SU-DHL-6 (cell line): Measurements from ENCODE around the gene ZC3H12C.

Experiments
- H2AFZ ChIP-seq: fragments of 200-600 bp; sonication (generic); 2 replicates; pipeline ENCODE4 v1.6.1; 2014; ENCODE audit warnings: low read depth, mild to moderate bottlenecking, moderate library complexity, mixed read lengths, antibody characterized with exemption, low read length; ENCODE audit not compliant: severe bottlenecking
- H3F3A ChIP-seq: fragments of 200-600 bp; shearing (Covaris generic); 2 replicates; pipeline ENCODE4 v1.6.0; 2016; ENCODE audit warnings: antibody characterized with exemption, mild to moderate bottlenecking; ENCODE audit not compliant: insufficient read depth
- H3K27ac ChIP-seq: fragments of 200-600 bp; sonication (generic); 2 replicates; pipeline ENCODE4 v1.5.1; 2016; ENCODE audit warnings: low read depth, mild to moderate bottlenecking, low read length, moderate library complexity, mixed read lengths
- H3K27me3 ChIP-seq: fragments of 200-600 bp; sonication (generic), shearing (Covaris generic); 2 replicates; pipeline ENCODE4 v1.6.0; 2014; ENCODE audit warnings: mild to moderate bottlenecking, low read length
- H3K36me3 ChIP-seq: fragments of 200-600 bp; sonication (generic); 2 replicates; pipeline ENCODE4 v1.6.1; 2014; ENCODE audit warnings: mild to moderate bottlenecking, low read length, mixed read lengths
- H3K4me2 ChIP-seq: fragments of 300-600, 200-600 bp; shearing (Covaris generic), sonication (generic); 2 replicates; pipeline ENCODE4 v1.6.0; 2014; ENCODE audit warnings: low read length, low read depth, mild to moderate bottlenecking; ENCODE audit not compliant: poor library complexity, severe bottlenecking
- H3K4me3 ChIP-seq: fragments of 200-600 bp; sonication (generic); 2 replicates; pipeline ENCODE4 v1.5.1; 2014; ENCODE audit warnings: antibody characterized with exemption, low read length, mild to moderate bottlenecking, mixed read lengths; ENCODE audit not compliant: insufficient read depth, poor library complexity, severe bottlenecking
- H3K79me2 ChIP-seq: fragments of 200-600 bp; sonication (generic); 2 replicates; pipeline ENCODE4 v1.6.1; 2014; ENCODE audit warnings: mild to moderate bottlenecking, low read length, moderate library complexity; ENCODE audit not compliant: insufficient read depth
- H3K9ac ChIP-seq: fragments of 200-600 bp; sonication (generic); 2 replicates; pipeline ENCODE4 v1.7.0; 2014; ENCODE audit warnings: mild to moderate bottlenecking, low read length
- H3K9me2 ChIP-seq: fragments of 200-600 bp; sonication (generic); replicated peaks from 2 replicates; pipeline ENCODE4 v1.6.1; 2014; ENCODE audit warnings: low read length; ENCODE audit not compliant: insufficient read depth
- H3K9me3 ChIP-seq: fragments of 200-600 bp; sonication (generic); 2 replicates; pipeline ENCODE4 v1.6.1; 2014; ENCODE audit warnings: low read length, mixed read lengths; ENCODE audit not compliant: insufficient read depth
- H4K20me1 ChIP-seq: fragments of 200-600 bp; sonication (generic); 2 replicates; pipeline ENCODE4 v1.6.1; 2014; ENCODE audit warnings: low read depth, mild to moderate bottlenecking, antibody characterized with exemption, low read length, moderate library complexity, mixed read lengths
- CTCF ChIP-seq: fragments of 200-600 bp; sonication (generic); IDR thresholded peaks from one replicate; pipeline ENCODE4 v1.5.1; 2017; ENCODE audit warnings: antibody characterized with exemption, mild to moderate bottlenecking, low read length, moderate library complexity; ENCODE audit not compliant: insufficient read depth, poor library complexity, severe bottlenecking
- EZH2phosphoT487 ChIP-seq: fragments of 200-600 bp; sonication (generic), shearing (Covaris generic); conservative IDR thresholded peaks from 2 replicates; pipeline ENCODE4 v1.6.1; 2018; ENCODE audit warnings: mild to moderate bottlenecking, antibody characterized with exemption, low read length, moderate library complexity, mixed read lengths

ZC3H12C gene

GRCh38 chr11:110075105-110075846 lies 17.9 kb upstream of the ZC3H12C start:
- Histone ChIP-seq H3K27me3 (no peaks in the 10 kb centered on the region), H2AFZ (no peak overlapping the region), H3K9ac (no peak overlapping the region), H3K79me2 (no peaks in the 10 kb centered on the region), H3F3A (no peaks in the 10 kb centered on the region), H3K4me3 (no peak overlapping the region), H3K9me2 (no peaks in the 10 kb centered on the region), H3K27ac (no peak overlapping the region), H3K36me3 (no peaks in the 10 kb centered on the region), H3K9me3 (no peaks in the 10 kb centered on the region), H4K20me1 (no peaks in the 10 kb centered on the region), H3K4me2 (no peak overlapping the region)
- TF ChIP-seq EZH2phosphoT487, result no peak
- no peak for TF ChIP-seq CTCF

GRCh38 chr11:110075847-110076208 lies 17.4 kb upstream of the ZC3H12C start:
- no peaks in the 10 kb centered on the region for H4K20me1 ChIP-seq
- H3K36me3 ChIP-seq, result no peaks in the 10 kb centered on the region
- TF ChIP-seq EZH2phosphoT487, result no peak
- TF ChIP-seq CTCF, result no peak
- no peak overlapping the region for H3K4me3 ChIP-seq
- no peaks in the 10 kb centered on the region for H3K27me3 ChIP-seq
- no peak overlapping the region for H3K27ac ChIP-seq
- H3F3A ChIP-seq, result no peaks in the 10 kb centered on the region
- H3K9me2 ChIP-seq, result no peaks in the 10 kb centered on the region
- H3K9me3 ChIP-seq, result no peaks in the 10 kb centered on the region
- H3K4me2 ChIP-seq, result no peak overlapping the region
- no peaks in the 10 kb centered on the region for H3K79me2 ChIP-seq
- no peak overlapping the region for H2AFZ ChIP-seq
- no peak overlapping the region for H3K9ac ChIP-seq

GRCh38 chr11:110076371-110076965 lies 16.7 kb upstream of the ZC3H12C start:
- no peak overlapping the region for H2AFZ ChIP-seq
- TF ChIP-seq EZH2phosphoT487, result no peak
- H3K9me2 ChIP-seq, result no peaks in the 10 kb centered on the region
- no peaks in the 10 kb centered on the region for H3K79me2 ChIP-seq
- H3F3A ChIP-seq, result no peaks in the 10 kb centered on the region
- no peak overlapping the region for H3K4me2 ChIP-seq
- no peak overlapping the region for H3K9ac ChIP-seq
- H3K36me3 ChIP-seq, result no peaks in the 10 kb centered on the region
- H3K9me3 ChIP-seq, result no peaks in the 10 kb centered on the region
- H4K20me1 ChIP-seq, result no peaks in the 10 kb centered on the region
- H3K27me3 ChIP-seq, result no peaks in the 10 kb centered on the region
- no peak overlapping the region for H3K27ac ChIP-seq
- H3K4me3 ChIP-seq, result no peak overlapping the region

GRCh38 chr11:110077346-110077745 lies 15.8 kb upstream of the ZC3H12C start:
- no peak overlapping the region for H3K27ac ChIP-seq
- H3K9me2 ChIP-seq, result no peaks in the 10 kb centered on the region
- no peaks in the 10 kb centered on the region for H3K9me3 ChIP-seq
- no peak overlapping the region for H3K9ac ChIP-seq
- no peaks in the 10 kb centered on the region for H3K79me2 ChIP-seq
- no peaks in the 10 kb centered on the region for H3K36me3 ChIP-seq
- TF ChIP-seq EZH2phosphoT487, result no peak
- TF ChIP-seq CTCF, result no peak
- H3F3A ChIP-seq, result no peaks in the 10 kb centered on the region
- H3K27me3 ChIP-seq, result no peaks in the 10 kb centered on the region
- no peak overlapping the region for H3K4me3 ChIP-seq
- no peak overlapping the region for H3K4me2 ChIP-seq
- no peak overlapping the region for H2AFZ ChIP-seq
- no peaks in the 10 kb centered on the region for H4K20me1 ChIP-seq
